K562 (cell line): Measurements from ENCODE around the gene KDM4C. TPM values are rescaled to one million over a fixed set of nuclear protein-coding genes. Genes with fewer than 3 reads are reported as not detected.

ENCODE experiments used
- ATAC-seq: fragments of 200-7000 bp; cut with Tn5 transposase; 3 replicates; pipeline ENCODE4 v1.9.1; 2020; ENCODE audit warnings: moderate library complexity
- BruUV-seq: library from RNA; stranded (reverse); fragments of 400-500 nt; replicated peaks from 2 replicates; lab custom pipeline; 2021; lab: Mats Ljungman, UMichigan
- CTCF ChIA-PET: fragments of 300-600 bp; formaldehyde crosslinking; extraction: SDS; loops from one replicate; lab custom pipeline; 2021; ENCODE audit warnings: low intra/inter-chr PET ratio; lab: Yijun Ruan, JAX
- POLR2A ChIA-PET: fragments of 300-600, 350-650 bp; sonication (Branson Sonifier 250); formaldehyde crosslinking; extraction: SDS; loops from one replicate; lab custom pipeline; 2021; ENCODE audit warnings: antibody characterized with exemption, inconsistent platforms; lab: Yijun Ruan, JAX
- DNase-seq, 4 experiments: peaks; one replicate each; pipeline versions ENCODE4 v3.0.0 to v3.0.0-alpha.2; 2011 to 2018; ENCODE audit warnings: low spot score in 3 of 4, mixed read lengths in 3 of 4; ENCODE audit errors: extremely low read depth in 1 of 4
- FAIRE-seq: peaks from 2 replicates; lab custom pipeline; 2011; peaks lifted over from hg19 to GRCh38; lab: Jason Lieb, UNC
- H2AFZ ChIP-seq: 2 replicates; pipeline ENCODE4 v1.6.0; 2011; ENCODE audit warnings: low read depth, low read length, control low read depth, inconsistent platforms
- H3K27ac ChIP-seq: fragments of 200-600 bp; 3 replicates; pipeline ENCODE4 v1.8.0; 2011; ENCODE audit warnings: low read depth, mild to moderate bottlenecking, control low read depth, inconsistent platforms, low read length, moderate library complexity, mixed read lengths; ENCODE audit errors: extremely low read depth
- H3K27me3 ChIP-seq, 2 experiments: fragments of 300-600 bp in 1 of 2; 2 replicates in 1 of 2; 3 replicates in 1 of 2; pipeline versions ENCODE4 v1.6.0 to v1.8.0; 2011; ENCODE audit warnings: inconsistent platforms in 2 of 2, low read length in 2 of 2, mild to moderate bottlenecking in 1 of 2, mixed read lengths in 1 of 2, moderate library complexity in 1 of 2; ENCODE audit not compliant: control insufficient read depth in 2 of 2, insufficient read depth in 2 of 2
- H3K36me3 ChIP-seq: fragments of 300-600 bp; 3 replicates; pipeline ENCODE4 v1.8.0; 2011; ENCODE audit warnings: mild to moderate bottlenecking, low read length, inconsistent platforms; ENCODE audit not compliant: control insufficient read depth, insufficient read depth
- H3K4me1 ChIP-seq, 2 experiments: fragments of 200-600 bp in 1 of 2; replicated peaks in 1 of 2; 2 replicates in 1 of 2; 3 replicates in 1 of 2; pipeline versions ENCODE4 v1.5.1 to v1.8.0; 2011; ENCODE audit warnings: inconsistent platforms in 2 of 2, low read length in 2 of 2, mild to moderate bottlenecking in 1 of 2, mixed read lengths in 1 of 2, moderate library complexity in 1 of 2; ENCODE audit not compliant: control insufficient read depth in 2 of 2, insufficient read depth in 2 of 2
- H3K4me2 ChIP-seq: 2 replicates; pipeline ENCODE4 v1.6.1; 2011; ENCODE audit warnings: low read length, control low read depth, inconsistent platforms, mixed read lengths; ENCODE audit not compliant: insufficient read depth
- H3K4me3 ChIP-seq: fragments of 200-600 bp; sonication (generic), shearing (Covaris generic); 2 replicates; pipeline ENCODE4 v1.5.1; 2016; ENCODE audit warnings: control low read depth, inconsistent platforms
- H3K79me2 ChIP-seq: fragments of 200-600 bp; 3 replicates; pipeline ENCODE4 v1.8.0; 2011; ENCODE audit warnings: low read length, inconsistent platforms; ENCODE audit not compliant: control insufficient read depth, insufficient read depth
- H3K9ac ChIP-seq, 2 experiments: 2 replicates each; pipeline versions ENCODE4 v1.6.0 to v1.6.1; 2011; ENCODE audit warnings: low read depth in 2 of 2, low read length in 2 of 2, control low read depth in 1 of 2, inconsistent platforms in 1 of 2, mild to moderate bottlenecking in 1 of 2, mixed read lengths in 1 of 2; ENCODE audit not compliant: insufficient read depth in 1 of 2
- H3K9me1 ChIP-seq: one replicate; pipeline ENCODE4 v1.6.0; 2011; ENCODE audit warnings: inconsistent platforms, mild to moderate bottlenecking, low read length, moderate library complexity; ENCODE audit not compliant: control insufficient read depth, insufficient read depth
- H3K9me3 ChIP-seq: replicated peaks from 2 replicates; pipeline ENCODE4 v1.5.1; 2011; ENCODE audit warnings: low read depth, low read length, inconsistent platforms; ENCODE audit not compliant: control insufficient read depth, insufficient read depth
- H4K20me1 ChIP-seq: replicated peaks from 2 replicates; pipeline ENCODE4 v1.6.1; 2011; ENCODE audit warnings: low read length, inconsistent platforms, mixed read lengths; ENCODE audit not compliant: control insufficient read depth, insufficient read depth
- ARID1B ChIP-seq: fragments of 450-650 bp; IDR thresholded peaks from 2 replicates; pipeline ENCODE4 v1.6.1; 2016; ENCODE audit warnings: antibody characterized with exemption, mild to moderate bottlenecking, inconsistent platforms
- CREB1 ChIP-seq, 2 experiments: sonication (generic) in 1 of 2; formaldehyde crosslinking in 1 of 2; IDR thresholded peaks; 2 replicates each; pipeline versions ENCODE4 v1.6.1 to v1.8.0; 2012 to 2022; ENCODE audit warnings: inconsistent platforms in 1 of 2, mild to moderate bottlenecking in 1 of 2, missing genetic modification reagents in 1 of 2, moderate library complexity in 1 of 2
- CTBP1 ChIP-seq: fragments of 450-650 bp; IDR thresholded peaks from 2 replicates; pipeline ENCODE4 v1.6.1; 2016; ENCODE audit warnings: borderline replicate concordance
- ELK1 ChIP-seq: sonication (generic); formaldehyde crosslinking; IDR thresholded peaks from 2 replicates; pipeline ENCODE4 v1.8.1; 2022; ENCODE audit warnings: missing genetic modification reagents
- FOXM1 ChIP-seq, 2 experiments: fragments of 450-650 bp in 1 of 2; sonication (generic) in 1 of 2; formaldehyde crosslinking in 1 of 2; IDR thresholded peaks; 2 replicates each; pipeline versions ENCODE4 v1.6.1 to v1.9.0; 2017 to 2022; ENCODE audit warnings: low read depth in 2 of 2, mild to moderate bottlenecking in 2 of 2, missing genetic modification reagents in 1 of 2, moderate library complexity in 1 of 2
- GATA2 ChIP-seq: sonication (generic); formaldehyde crosslinking; IDR thresholded peaks from 2 replicates; pipeline ENCODE4 v1.4.0; 2020; ENCODE audit warnings: mild to moderate bottlenecking, missing genetic modification reagents
- ID3 ChIP-seq, 2 experiments: fragments of 250-450 bp in 1 of 2; fragments of 450-650 bp in 1 of 2; sonication (Bioruptor Pico) in 1 of 2; IDR thresholded peaks; 2 replicates each; pipeline versions ENCODE4 v1.6.1 to v1.8.0; 2016 to 2021; ENCODE audit warnings: mild to moderate bottlenecking in 2 of 2, moderate library complexity in 2 of 2, missing compliant biosample characterization in 1 of 2, missing genetic modification characterization in 1 of 2
- MBD2 ChIP-seq: sonication (generic); IDR thresholded peaks from 2 replicates; pipeline ENCODE4 v1.6.1; 2016; ENCODE audit warnings: low read depth, borderline replicate concordance
- MLLT1 ChIP-seq, 2 experiments: fragments of 450-650 bp; IDR thresholded peaks; 2 replicates each; pipeline ENCODE4 v1.6.1; 2016
- MXI1 ChIP-seq: IDR thresholded peaks from 2 replicates; pipeline ENCODE4 v1.6.1; 2011; ENCODE audit warnings: low read depth, mild to moderate bottlenecking, improper control_type of control experiment, low read length
- NCOR1 ChIP-seq: fragments of 450-650 bp; IDR thresholded peaks from 2 replicates; pipeline ENCODE4 v1.6.1; 2016; ENCODE audit warnings: mild to moderate bottlenecking, moderate library complexity
- PTBP1 ChIP-seq: fragments of 200-400 bp; formaldehyde crosslinking; IDR thresholded peaks from 2 replicates; pipeline ENCODE4 v1.6.1; 2017; ENCODE audit warnings: low read depth, low read length
- XRCC5 ChIP-seq: fragments of 200-400 bp; formaldehyde crosslinking; IDR thresholded peaks from 2 replicates; pipeline ENCODE4 v1.6.1; 2017; ENCODE audit warnings: low read depth, mild to moderate bottlenecking, low read length
- ZNF274 ChIP-seq: IDR thresholded peaks from 2 replicates; pipeline ENCODE4 v1.6.1; 2011; ENCODE audit warnings: low read depth, mild to moderate bottlenecking, low read length, moderate library complexity, borderline replicate concordance
- ZNF316 ChIP-seq: fragments of 450-650 bp; IDR thresholded peaks from 2 replicates; pipeline ENCODE4 v1.6.1; 2016
- ZNF395 ChIP-seq: fragments of 200-800 bp; sonication (Bioruptor generic); IDR thresholded peaks from 2 replicates; pipeline ENCODE4 v1.6.1; 2017; ENCODE audit warnings: missing genetic modification characterization, missing compliant biosample characterization
- ZNF57 ChIP-seq: fragments of 450-650 bp; formaldehyde crosslinking; IDR thresholded peaks from 2 replicates; pipeline ENCODE4 v1.4.0; 2020; ENCODE audit warnings: mild to moderate bottlenecking, moderate library complexity
- ZNF699 ChIP-seq: fragments of 250-450 bp; sonication (Bioruptor Pico); IDR thresholded peaks from 2 replicates; pipeline ENCODE4 v1.8.0; 2021; ENCODE audit warnings: mild to moderate bottlenecking, moderate library complexity; ENCODE audit not compliant: insufficient replicate concordance
- WGBS: fragments of 100-300 bp; shearing (Covaris generic); methylation state at CpG from one replicate; pipeline ENCODE4 v1.1.6; 2016; ENCODE audit warnings: low coverage, mixed read lengths; ENCODE audit not compliant: insufficient coverage; ENCODE audit errors: missing lambda C conversion rate; 5-methylcytosine and 5-hydroxymethylcytosine counted together
- in situ Hi-C: fragments of 300-500 bp; cut with MboI; formaldehyde crosslinking; loops from 4 replicates; pipeline ENCODE4 v1.15.0; 2018; ENCODE audit warnings: inconsistent platforms, mixed read lengths
- intact Hi-C: fragments of 100-400 bp; cut with micrococcal nuclease; formaldehyde crosslinking; loops from 2 replicates; pipeline ENCODE4 v1.14.2; 2022
- polyA plus RNA-seq, 8 experiments: library from polyadenylated mRNA; depleted of rRNA in 4 of 8; stranded (reverse) in 5 of 8; unstranded in 3 of 8; fragments of >200 nt; fragmentation: Nextera tagmentation in 2 of 8; fragmentation: Illumina TruSeq in 1 of 8; extraction: Ambion mirVana in 2 of 8; extraction: Trizol in 1 of 8; gene quantifications; 2 replicates each; pipeline versions ENCODE4 v1.2.1 to v1.2.3, GENCODE V29; 2011 to 2014; ENCODE audit warnings: inconsistent platforms in 1 of 8, missing spikeins in 1 of 8
- total RNA-seq, 7 experiments: library from RNA; depleted of rRNA in 6 of 7; stranded (reverse); fragments of >200 nt in 6 of 7; fragmentation: Illumina TruSeq in 2 of 7; extraction: Trizol in 2 of 7; gene quantifications; 2 replicates each; pipeline versions ENCODE4 v1.2.1 to v1.2.3, GENCODE V29; 2011 to 2021; ENCODE audit warnings: low replicate concordance in 1 of 7

The KDM4C gene
- total and polyA plus RNA-seq, 9 of the 15 experiments (the other 6 are each of a cell fraction or from before 2014, with no cell fraction given): 5.4 to 17.0 (median 12.6) TPM

- H3K4me1 ChIP-seq: peaks cover 0 to 10% of the 10 kb centered on the region in 2 experiments; a peak in 3 of 5 replicates
- H3K9ac ChIP-seq: no peak overlapping the region
- H2AFZ ChIP-seq: no peak overlapping the region
- WGBS: 0% methylated on average over 4 of the region's 4 CpGs
- H3K27ac ChIP-seq: peak overlapping the region; percentile 25; the same call in 2 of the 3 replicates
- BruUV-seq: no TSS peak
- POLR2A ChIA-PET: interaction anchor here (1.1 kb wide), 1 partner anchor 23 kb away, joined by 3 read pairs; no protein-coding TSS in a partner anchor
- CTCF ChIA-PET: no interaction called here
- FAIRE-seq (peak; percentile 98), ATAC-seq (peak; percentile 92), DNase-seq (peak; percentile 28 to 85 (median 52))
- H3K4me2 ChIP-seq: peak overlapping the region; percentile 22; the same call in 1 of the 2 replicates
- in situ Hi-C loops (no loop called here), intact Hi-C loops (no loop called here)
- H4K20me1 ChIP-seq: no peaks in the 10 kb centered on the region
- H3K9me3 ChIP-seq: no peaks in the 10 kb centered on the region
- no peaks in the 10 kb centered on the region for H3K79me2 ChIP-seq
- no peaks in the 10 kb centered on the region for H3K9me1 ChIP-seq
- H3K27me3 ChIP-seq: no peaks in the 10 kb centered on the region
- no peak overlapping the region for H3K4me3 ChIP-seq
- H3K36me3 ChIP-seq: no peaks in the 10 kb centered on the region; the same call in 1 of the 3 replicates
- TF ChIP-seq ZNF57 (CRISPR knock-in tag) (no peak), ARID1B (peak; percentile 94), ZNF316 (peak; percentile 17; the same call in 1 of the 2 replicates), ELK1 (CRISPR knock-in tag) (no peak), FOXM1 (IDR thresholded peaks at IDR 0.05; ENCODE audit: low read depth) (peak; percentile 73), FOXM1 (CRISPR knock-in tag; IDR thresholded peaks at IDR 0.05; ENCODE audit: low read depth) (no peak), CTBP1 (peak; percentile 26; the same call in 1 of the 2 replicates), ZNF274 (peak; percentile 66), MXI1 (0 out of 2 replicates have a peak, but pooled peaks have one; percentile 17), CREB1 (IDR thresholded peaks at IDR 0.05) (peak; percentile 58; the same call in 1 of the 2 replicates), CREB1 (CRISPR knock-in tag; IDR thresholded peaks at IDR 0.05) (no peak), NCOR1 (peak; percentile 92), MLLT1 (IDR thresholded peaks at IDR 0.05) (peak in 1 of 2 experiments; percentile 79; a peak in 2 of 4 replicates), ZNF395 (CRISPR knock-in tag) (no peak), XRCC5 (no peak), GATA2 (CRISPR knock-in tag) (peak; percentile 80), ZNF699 (CRISPR knock-in tag) (no peak), ID3 (CRISPR knock-in tag; IDR thresholded peaks at IDR 0.05) (no peak), ID3 (tag; IDR thresholded peaks at IDR 0.05) (0 out of 2 replicates have a peak, but pooled peaks have one; percentile 23), MBD2 (0 out of 2 replicates have a peak, but pooled peaks have one; percentile 35), PTBP1 (no peak)
These were observed 309.4 kb downstream of the KDM4C start for GRCh38 chr9:7067169-7067568.
